CD4-positive, alpha-beta T cell treated with Interleukin-6 for 4 hours (primary cell): ENCODE measurements around the gene CRYL1.

Experiments
- DNase-seq: peaks from one replicate; pipeline ENCODE4 v3.0.0-alpha.2; 2020; ENCODE audit warnings: mixed read lengths

The CRYL1 gene

GRCh38 chr13:20393273-20394168, 132.1 kb downstream of the CRYL1 start:
- no peak for DNase-seq

GRCh38 chr13:20392530-20392929, 133.1 kb downstream of the CRYL1 start:
- no peak for DNase-seq

GRCh38 chr13:20391597-20392452, 133.8 kb downstream of the CRYL1 start:
- DNase-seq: no peak

GRCh38 chr13:20390526-20391175, 135.0 kb downstream of the CRYL1 start:
- DNase-seq: no peak

GRCh38 chr13:20389696-20390525, 135.7 kb downstream of the CRYL1 start:
- no peak for DNase-seq

- DNase-seq: no peak
These were observed 137.5 kb downstream of the CRYL1 start for GRCh38 chr13:20388184-20388583.

GRCh38 chr13:20387441-20387971, 138.2 kb downstream of the CRYL1 start:
- DNase-seq: no peak

GRCh38 chr13:20387006-20387405, 138.7 kb downstream of the CRYL1 start:
- no peak for DNase-seq

- DNase-seq: no peak
These were observed 142.6 kb downstream of the CRYL1 start for GRCh38 chr13:20383058-20383457.

- DNase-seq: no peak
These were observed 144.3 kb downstream of the CRYL1 start for GRCh38 chr13:20381401-20381800.

GRCh38 chr13:20378721-20379120, 146.9 kb downstream of the CRYL1 start:
- DNase-seq: no peak

- DNase-seq: no peak
These were observed 147.9 kb downstream of the CRYL1 start for GRCh38 chr13:20377720-20378119.

- DNase-seq: no peak
These were observed 149.8 kb downstream of the CRYL1 start for GRCh38 chr13:20375871-20376270.

- no peak for DNase-seq
These were observed 151.8 kb downstream of the CRYL1 start for GRCh38 chr13:20373861-20374260.

- DNase-seq: no peak
These were observed 153.8 kb downstream of the CRYL1 start for GRCh38 chr13:20371825-20372224.

GRCh38 chr13:20370815-20371421, 154.7 kb downstream of the CRYL1 start:
- DNase-seq: no peak

- no peak for DNase-seq
These were observed 155.7 kb downstream of the CRYL1 start for GRCh38 chr13:20369886-20370361.

GRCh38 chr13:20366056-20366455, 159.6 kb downstream of the CRYL1 start:
- DNase-seq: no peak

GRCh38 chr13:20363603-20364002, 162.1 kb downstream of the CRYL1 start:
- no peak for DNase-seq

- DNase-seq: no peak
These were observed 162.5 kb downstream of the CRYL1 start for GRCh38 chr13:20363172-20363571.

- DNase-seq: no peak
These were observed 163.1 kb downstream of the CRYL1 start for GRCh38 chr13:20362484-20363041.
